Thymus (tissue), 11 donors: ENCODE data around the gene TDRD9. TPM values are rescaled to one million over a fixed set of nuclear protein-coding genes. Genes with fewer than 3 reads are reported as not detected.
"Not testable (repeated sequence)": the region's sequence is repeated elsewhere in the genome, so short reads cannot be mapped to it uniquely, and the experiment has no call there.

Experiments used
- DNase-seq, 9 donors: peaks; one replicate each; pipeline ENCODE4 v3.0.0-alpha.2; 2013; ENCODE audit warnings: low spot score in 9 of 9, low read depth in 6 of 9, missing footprints in 1 of 9
- H3K27ac ChIP-seq, 2 donors: one replicate each; pipeline ENCODE4 v1.5.1; 2013; ENCODE audit warnings: control low read depth in 1 of 2, low read depth in 1 of 2, low read length in 1 of 2, mild to moderate bottlenecking in 1 of 2, moderate library complexity in 1 of 2
- H3K27me3 ChIP-seq, 2 donors: one replicate each; pipeline ENCODE4 v1.5.1; 2013; ENCODE audit warnings: low read length in 1 of 2; ENCODE audit not compliant: control insufficient read depth in 2 of 2, insufficient read depth in 1 of 2
- H3K36me3 ChIP-seq, 2 donors: one replicate each; pipeline ENCODE4 v1.5.1; 2013; ENCODE audit warnings: low read length in 1 of 2, mild to moderate bottlenecking in 1 of 2, moderate library complexity in 1 of 2; ENCODE audit not compliant: control insufficient read depth in 2 of 2, insufficient read depth in 2 of 2
- H3K4me1 ChIP-seq, 2 donors: one replicate each; pipeline ENCODE4 v1.5.1; 2013; ENCODE audit warnings: low read length in 2 of 2; ENCODE audit not compliant: control insufficient read depth in 2 of 2, insufficient read depth in 2 of 2
- H3K4me3 ChIP-seq, 2 donors: one replicate each; pipeline ENCODE4 v1.5.1; 2013; ENCODE audit warnings: low read length in 2 of 2, control low read depth in 1 of 2, mild to moderate bottlenecking in 1 of 2
- H3K9me3 ChIP-seq, 2 donors: one replicate each; pipeline ENCODE4 v1.5.1; 2013; ENCODE audit warnings: low read length in 1 of 2, mild to moderate bottlenecking in 1 of 2; ENCODE audit not compliant: control insufficient read depth in 2 of 2, insufficient read depth in 1 of 2
- WGBS: extraction: QIAGEN DNeasy Blood & Tissue Kit; methylation state at CpG from one replicate; pipeline ENCODE4 v1.1.7; 2013; 5-methylcytosine and 5-hydroxymethylcytosine counted together
- polyA plus RNA-seq: library from polyadenylated mRNA; stranded (reverse); fragments of 200-250 nt; gene quantifications from one replicate; pipeline ENCODE4 v1.2.3, GENCODE V29; 2013
- total RNA-seq: library from RNA; stranded (reverse); fragments of 120-200 nt; gene quantifications from one replicate; pipeline ENCODE4 v1.2.4, GENCODE V29; 2013
- donor health status: healthy.

The TDRD9 gene
- total and polyA plus RNA-seq, 2 donors, result 0.76 to 3.8 TPM

DNA sequence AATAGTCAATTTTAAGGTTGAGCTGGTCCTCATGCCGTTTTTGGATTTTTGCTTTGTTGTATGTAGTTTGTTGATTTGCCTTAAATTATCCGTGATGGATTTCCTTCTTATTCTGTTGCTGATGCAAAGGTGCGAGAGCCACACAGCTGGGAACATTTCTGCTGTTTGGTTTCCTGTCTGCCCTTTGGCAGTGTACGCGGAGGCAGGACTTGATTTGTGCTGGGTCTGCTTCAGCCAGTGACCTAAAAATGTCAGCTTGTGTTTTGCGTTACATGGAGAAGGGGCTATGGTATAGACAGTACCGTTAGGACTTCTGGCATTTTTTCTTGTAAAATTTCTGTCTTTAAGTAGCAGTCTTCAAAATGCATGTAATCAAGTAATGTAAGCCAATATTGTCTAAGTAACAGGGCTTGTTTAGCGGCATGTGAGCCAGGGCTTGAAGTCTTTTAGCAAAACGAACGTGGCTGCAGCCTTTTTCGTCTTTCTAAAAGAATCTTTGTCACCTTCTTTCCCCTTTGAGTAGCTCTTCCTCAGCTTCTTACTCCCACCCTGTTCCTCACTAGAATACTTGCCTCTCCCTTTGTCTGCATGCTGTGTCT is 32.3 kb downstream of the TDRD9 start:
- Histone ChIP-seq H3K36me3 (no peaks in the 10 kb centered on the region), H3K27me3 (no peaks in the 10 kb centered on the region), H3K4me1 (no peaks in the 10 kb centered on the region), H3K4me3 (no peak overlapping the region), H3K27ac (no peak overlapping the region), H3K9me3 (no peaks in the 10 kb centered on the region)
- DNase-seq, result no peak
- 59% methylated on average over 11 of the region's 11 CpGs for whole genome bisulfite sequencing

- H3K36me3 ChIP-seq, result no peaks in the 10 kb centered on the region
- no peaks in the 10 kb centered on the region for H3K9me3 ChIP-seq
- H3K27me3 ChIP-seq, result no peaks in the 10 kb centered on the region
- no peaks in the 10 kb centered on the region for H3K4me1 ChIP-seq
- H3K4me3 ChIP-seq, result no peak overlapping the region
- no peak overlapping the region for H3K27ac ChIP-seq
- 93% methylated on average over 5 of the region's 5 CpGs for WGBS
- no peak for DNase-seq
These were observed 33.8 kb downstream of the TDRD9 start for GRCh38 chr14:103961928-103962578.

- H3K27me3 ChIP-seq, result no peaks in the 10 kb centered on the region
- DNase-seq, result no peak
- H3K27ac ChIP-seq, result no peak overlapping the region
- H3K4me1 ChIP-seq, result no peaks in the 10 kb centered on the region
- H3K4me3 ChIP-seq, result no peak overlapping the region
- no peaks in the 10 kb centered on the region for H3K36me3 ChIP-seq
- H3K9me3 ChIP-seq, result no peaks in the 10 kb centered on the region
These were observed 38.4 kb downstream of the TDRD9 start for GRCh38 chr14:103966631-103967030.

DNA sequence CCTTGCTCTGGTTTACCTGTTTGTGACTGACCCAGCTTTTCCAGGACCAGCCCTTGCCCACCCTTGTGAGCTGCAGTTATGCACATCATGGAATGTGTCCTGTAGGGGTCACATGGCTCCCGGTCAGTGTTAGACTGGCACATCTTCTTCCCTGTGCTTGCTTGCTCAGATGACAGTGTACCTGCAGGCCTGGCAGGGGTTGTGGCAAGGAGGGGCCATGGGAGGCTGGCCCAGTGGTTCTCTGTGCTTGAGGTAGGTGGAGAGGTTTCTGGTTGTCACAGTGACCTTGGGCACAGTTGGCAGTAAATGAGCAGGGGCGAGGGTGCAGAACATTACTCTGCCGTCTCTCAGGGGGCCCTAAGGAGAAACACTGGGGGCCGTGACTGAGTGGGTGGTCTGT is 41.7 kb downstream of the TDRD9 start:
- no peaks in the 10 kb centered on the region for H3K36me3 ChIP-seq

GRCh38 chr14:103973354-103973753 is 45.1 kb downstream of the TDRD9 start:
- no peaks in the 10 kb centered on the region for H3K4me1 ChIP-seq
- H3K27ac ChIP-seq, result no peak overlapping the region
- 85% methylated on average over 4 of the region's 4 CpGs for WGBS
- H3K9me3 ChIP-seq, result no peaks in the 10 kb centered on the region
- no peaks in the 10 kb centered on the region for H3K36me3 ChIP-seq
- no peak for DNase-seq
- H3K27me3 ChIP-seq, result no peaks in the 10 kb centered on the region
- H3K4me3 ChIP-seq, result no peak overlapping the region

More for the DNA sequence above, 41.7 kb downstream of the TDRD9 start:
- DNase-seq, result no peak
- Histone ChIP-seq H3K9me3 (no peaks in the 10 kb centered on the region), H3K4me1 (no peaks in the 10 kb centered on the region), H3K27me3 (no peaks in the 10 kb centered on the region), H3K4me3 (no peak overlapping the region), H3K27ac (no peak overlapping the region)
- 90% methylated on average over 4 of the region's 4 CpGs for WGBS

DNA sequence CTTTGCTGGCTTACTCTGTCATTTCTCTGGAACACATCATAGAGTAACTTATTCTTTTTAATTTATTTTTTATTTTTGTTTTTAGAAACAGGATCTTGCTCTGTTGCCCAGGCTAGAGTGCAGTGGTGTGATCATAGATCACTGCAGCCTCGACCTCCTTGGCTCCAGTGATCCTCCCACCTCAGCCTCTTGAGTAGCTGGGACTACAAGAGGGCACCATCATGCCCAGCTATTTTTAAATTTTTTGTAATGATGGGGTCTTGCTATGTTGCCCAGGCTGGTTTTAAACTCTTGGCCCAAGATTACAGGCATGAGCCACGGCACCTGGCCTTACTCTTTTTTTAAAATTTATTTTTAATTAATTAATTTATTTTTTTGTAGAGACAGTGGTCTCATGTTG is 46.3 kb downstream of the TDRD9 start:
- H3K4me3 ChIP-seq, result no peak overlapping the region
- 80% methylated on average over 2 of the region's 2 CpGs for WGBS
- no peaks in the 10 kb centered on the region for H3K27me3 ChIP-seq
- DNase-seq, result no peak
- no peaks in the 10 kb centered on the region for H3K4me1 ChIP-seq
- no peak overlapping the region for H3K27ac ChIP-seq
- H3K9me3 ChIP-seq, result no peaks in the 10 kb centered on the region
- H3K36me3 ChIP-seq, result no peaks in the 10 kb centered on the region

GRCh38 chr14:103980623-103981238 is 52.5 kb downstream of the TDRD9 start:
- H3K4me1 ChIP-seq, DNase-seq, H3K27ac ChIP-seq, H3K27me3 ChIP-seq, H3K36me3 ChIP-seq, H3K9me3 ChIP-seq, H3K4me3 ChIP-seq: not testable (repeated sequence)
- 83% methylated on average over 13 of the region's 14 CpGs for WGBS

DNA sequence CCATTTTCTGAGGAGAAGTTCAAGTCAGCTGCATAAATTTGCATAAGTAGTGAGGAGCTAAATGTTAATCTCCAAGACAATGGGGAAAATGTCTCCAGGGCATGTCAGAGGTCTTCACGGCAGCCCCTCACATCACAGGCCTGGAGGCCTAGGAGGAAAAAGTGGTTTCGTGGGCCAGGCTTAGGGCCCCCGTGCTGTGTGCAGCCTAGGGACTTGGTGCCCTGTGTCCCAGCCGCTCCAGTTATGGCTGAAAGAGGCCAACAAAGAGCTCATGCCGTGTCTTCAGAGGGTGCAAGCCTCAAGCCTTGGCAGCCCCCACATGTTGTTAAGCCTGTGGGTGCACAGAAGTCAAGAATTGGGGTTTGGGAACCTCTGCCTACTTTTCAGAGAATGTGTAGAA is 55.9 kb downstream of the TDRD9 start:
- H3K4me3 ChIP-seq, result no peak overlapping the region
- 86% methylated on average over 5 of the region's 5 CpGs for WGBS
- no peaks in the 10 kb centered on the region for H3K36me3 ChIP-seq
- DNase-seq, result no peak
- no peaks in the 10 kb centered on the region for H3K27me3 ChIP-seq
- H3K9me3 ChIP-seq, result peaks cover 0 to 3% of the 10 kb centered on the region in 2 donors
- H3K27ac ChIP-seq, result no peak overlapping the region
- H3K4me1 ChIP-seq, result no peaks in the 10 kb centered on the region

- DNase-seq, result no peak
- Histone ChIP-seq H3K36me3 (no peaks in the 10 kb centered on the region), H3K27ac (no peak overlapping the region), H3K4me1 (no peaks in the 10 kb centered on the region), H3K27me3 (no peaks in the 10 kb centered on the region), H3K4me3 (no peak overlapping the region), H3K9me3 (peaks cover 0 to 7% of the 10 kb centered on the region in 2 donors)
- 96% methylated on average over 1 of the region's 1 CpG for WGBS
These were observed 60.8 kb downstream of the TDRD9 start for GRCh38 chr14:103989034-103989433.
